ENCODE measurements around the gene POLR2A.

DNA sequence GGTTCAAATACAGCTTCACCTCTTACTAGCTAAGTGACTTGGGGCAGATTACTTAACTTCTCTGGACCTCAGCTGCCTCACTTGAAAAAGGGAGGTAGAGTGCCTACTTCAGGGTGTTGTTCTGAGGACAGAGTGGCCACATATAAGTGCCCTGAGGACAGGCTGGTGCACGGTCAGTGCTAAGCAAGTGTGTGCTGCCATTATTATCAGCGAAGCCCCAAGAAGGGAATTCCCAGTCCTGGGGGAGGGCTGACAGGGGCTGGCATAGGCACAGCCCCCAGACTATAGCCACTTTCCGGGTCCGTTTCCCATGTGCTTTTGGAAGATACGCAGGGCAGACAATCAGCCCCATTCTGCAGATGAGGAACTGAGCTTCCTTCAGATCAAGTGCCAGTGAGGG is 7.2 kb upstream of the POLR2A start:
- TF ChIP-seq, protein P1, sequence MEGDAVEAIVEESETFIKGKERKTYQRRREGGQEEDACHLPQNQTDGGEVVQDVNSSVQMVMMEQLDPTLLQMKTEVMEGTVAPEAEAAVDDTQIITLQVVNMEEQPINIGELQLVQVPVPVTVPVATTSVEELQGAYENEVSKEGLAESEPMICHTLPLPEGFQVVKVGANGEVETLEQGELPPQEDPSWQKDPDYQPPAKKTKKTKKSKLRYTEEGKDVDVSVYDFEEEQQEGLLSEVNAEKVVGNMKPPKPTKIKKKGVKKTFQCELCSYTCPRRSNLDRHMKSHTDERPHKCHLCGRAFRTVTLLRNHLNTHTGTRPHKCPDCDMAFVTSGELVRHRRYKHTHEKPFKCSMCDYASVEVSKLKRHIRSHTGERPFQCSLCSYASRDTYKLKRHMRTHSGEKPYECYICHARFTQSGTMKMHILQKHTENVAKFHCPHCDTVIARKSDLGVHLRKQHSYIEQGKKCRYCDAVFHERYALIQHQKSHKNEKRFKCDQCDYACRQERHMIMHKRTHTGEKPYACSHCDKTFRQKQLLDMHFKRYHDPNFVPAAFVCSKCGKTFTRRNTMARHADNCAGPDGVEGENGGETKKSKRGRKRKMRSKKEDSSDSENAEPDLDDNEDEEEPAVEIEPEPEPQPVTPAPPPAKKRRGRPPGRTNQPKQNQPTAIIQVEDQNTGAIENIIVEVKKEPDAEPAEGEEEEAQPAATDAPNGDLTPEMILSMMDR (conservative IDR thresholded peaks at IDR 0.05; ENCODE audit: low read length) = no peak
- no peak for TF ChIP-seq EZH2phosphoT487 (IDR thresholded peaks at IDR 0.05; ENCODE audit: borderline replicate concordance)
